DOHH2 (cell line): Measurements from ENCODE around the gene EMSY.

ENCODE experiments used
- EZH2phosphoT487 ChIP-seq: fragments of 200-600 bp; sonication (generic); IDR thresholded peaks from 2 replicates; pipeline ENCODE4 v1.6.1; 2017; ENCODE audit warnings: borderline replicate concordance, mild to moderate bottlenecking, antibody characterized with exemption, low read length, moderate library complexity, mixed read lengths
- TF ChIP-seq, protein P1 (sequence below): fragments of 200-600 bp; sonication (generic); IDR thresholded peaks from one replicate; pipeline ENCODE4 v1.5.1; 2014; ENCODE audit warnings: antibody characterized with exemption, mild to moderate bottlenecking, low read depth, low read length; ENCODE audit not compliant: poor library complexity, severe bottlenecking

DNA sequence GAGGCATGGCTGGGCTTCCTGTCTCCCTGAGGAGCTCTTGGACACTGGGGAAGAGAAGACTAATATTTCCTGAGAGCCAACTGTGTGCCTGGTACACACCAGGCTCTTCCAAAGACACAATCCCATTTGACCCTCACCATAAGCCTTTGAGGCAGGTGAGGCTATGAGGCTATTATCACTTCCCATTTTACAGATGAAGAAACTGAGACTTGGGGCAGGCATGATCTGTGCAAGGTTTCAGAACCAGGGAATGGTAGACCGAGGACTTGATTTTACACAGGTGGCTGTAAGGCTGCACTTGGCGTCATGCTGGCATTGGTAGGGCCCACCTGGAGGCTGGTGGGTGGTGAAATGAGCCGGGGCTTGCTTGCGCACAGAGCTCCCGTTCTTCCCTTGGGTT is 134.9 kb downstream of the EMSY start:
- TF ChIP-seq, protein P1, sequence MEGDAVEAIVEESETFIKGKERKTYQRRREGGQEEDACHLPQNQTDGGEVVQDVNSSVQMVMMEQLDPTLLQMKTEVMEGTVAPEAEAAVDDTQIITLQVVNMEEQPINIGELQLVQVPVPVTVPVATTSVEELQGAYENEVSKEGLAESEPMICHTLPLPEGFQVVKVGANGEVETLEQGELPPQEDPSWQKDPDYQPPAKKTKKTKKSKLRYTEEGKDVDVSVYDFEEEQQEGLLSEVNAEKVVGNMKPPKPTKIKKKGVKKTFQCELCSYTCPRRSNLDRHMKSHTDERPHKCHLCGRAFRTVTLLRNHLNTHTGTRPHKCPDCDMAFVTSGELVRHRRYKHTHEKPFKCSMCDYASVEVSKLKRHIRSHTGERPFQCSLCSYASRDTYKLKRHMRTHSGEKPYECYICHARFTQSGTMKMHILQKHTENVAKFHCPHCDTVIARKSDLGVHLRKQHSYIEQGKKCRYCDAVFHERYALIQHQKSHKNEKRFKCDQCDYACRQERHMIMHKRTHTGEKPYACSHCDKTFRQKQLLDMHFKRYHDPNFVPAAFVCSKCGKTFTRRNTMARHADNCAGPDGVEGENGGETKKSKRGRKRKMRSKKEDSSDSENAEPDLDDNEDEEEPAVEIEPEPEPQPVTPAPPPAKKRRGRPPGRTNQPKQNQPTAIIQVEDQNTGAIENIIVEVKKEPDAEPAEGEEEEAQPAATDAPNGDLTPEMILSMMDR = no peak
- no peak for TF ChIP-seq EZH2phosphoT487
